K562 (cell line): ENCODE results near the gene DNAJC19. TPM values are rescaled to one million over a fixed set of nuclear protein-coding genes. Genes with fewer than 3 reads are reported as not detected.

Experiments
- ATF1 ChIP-seq, 2 experiments: fragments of 450-650 bp in 1 of 2; IDR thresholded peaks; 2 replicates each; pipeline ENCODE4 v1.6.1; 2016; ENCODE audit warnings: missing compliant biosample characterization in 1 of 2, missing genetic modification characterization in 1 of 2
- BRD4 ChIP-seq: fragments of 200-600 bp; sonication (generic); IDR thresholded peaks from 2 replicates; pipeline ENCODE4 v1.6.1; 2017; ENCODE audit warnings: inconsistent platforms
- DNMT1 ChIP-seq: fragments of 450-650 bp; IDR thresholded peaks from 2 replicates; pipeline ENCODE4 v1.6.1; 2016; ENCODE audit warnings: antibody characterized with exemption, mild to moderate bottlenecking
- EP400 ChIP-seq: fragments of 450-650 bp; IDR thresholded peaks from 2 replicates; pipeline ENCODE4 v1.6.1; 2017; ENCODE audit warnings: antibody characterized with exemption, mild to moderate bottlenecking, moderate library complexity
- HNRNPL ChIP-seq: fragments of 200-400 bp; formaldehyde crosslinking; IDR thresholded peaks from 2 replicates; pipeline ENCODE4 v1.6.1; 2017; ENCODE audit warnings: low read depth, mild to moderate bottlenecking, low read length
- HNRNPLL ChIP-seq: fragments of 200-400 bp; formaldehyde crosslinking; IDR thresholded peaks from 2 replicates; pipeline ENCODE4 v1.6.1; 2017; ENCODE audit warnings: low read length, low read depth, mild to moderate bottlenecking; ENCODE audit not compliant: poor library complexity, severe bottlenecking
- JUND ChIP-seq, 2 experiments: IDR thresholded peaks; 2 replicates in 1 of 2; 3 replicates in 1 of 2; pipeline ENCODE4 v1.6.1; 2011; ENCODE audit warnings: borderline replicate concordance in 2 of 2, low read depth in 2 of 2, low read length in 2 of 2, improper control_type of control experiment in 1 of 2, missing biosample characterization in 1 of 2, missing genetic modification characterization in 1 of 2, missing genetic modification reagents in 1 of 2
- KAT7 ChIP-seq: sonication (generic); formaldehyde crosslinking; IDR thresholded peaks from 2 replicates; pipeline ENCODE4 v1.8.0; 2022; ENCODE audit warnings: missing genetic modification reagents, mild to moderate bottlenecking, borderline replicate concordance
- KDM4B ChIP-seq, 2 experiments: fragments of 450-650 bp in 1 of 2; sonication (generic) in 1 of 2; IDR thresholded peaks; 2 replicates each; pipeline ENCODE4 v1.6.1; 2016 to 2017; ENCODE audit warnings: borderline replicate concordance in 2 of 2, antibody characterized with exemption in 1 of 2, low read depth in 1 of 2, mild to moderate bottlenecking in 1 of 2
- MAX ChIP-seq: sonication (generic); formaldehyde crosslinking; IDR thresholded peaks from 2 replicates; pipeline ENCODE4 v1.9.0; 2022; ENCODE audit warnings: mild to moderate bottlenecking, missing genetic modification reagents
- MCM3 ChIP-seq: fragments of 450-650 bp; IDR thresholded peaks from 2 replicates; pipeline ENCODE4 v1.6.1; 2016
- NFXL1 ChIP-seq: fragments of 450-650 bp; formaldehyde crosslinking; IDR thresholded peaks from 2 replicates; pipeline ENCODE4 v1.4.0; 2021; ENCODE audit warnings: mild to moderate bottlenecking
- POLR2A ChIP-seq: fragments of 450-650 bp; conservative IDR thresholded peaks from 2 replicates; pipeline ENCODE4 v1.6.1; 2016
- POLR2G ChIP-seq: fragments of 200-400 bp; formaldehyde crosslinking; IDR thresholded peaks from 2 replicates; pipeline ENCODE4 v1.6.1; 2017; ENCODE audit warnings: low read depth, mild to moderate bottlenecking, antibody characterized with exemption, low read length, moderate library complexity
- POLR3G ChIP-seq: IDR thresholded peaks from 2 replicates; pipeline ENCODE4 v1.6.1; 2011; ENCODE audit not compliant: insufficient read length, insufficient replicate concordance; ENCODE audit errors: extremely low read depth
- RBBP5 ChIP-seq: fragments of 200-600 bp; sonication (generic); IDR thresholded peaks from 2 replicates; pipeline ENCODE4 v1.6.1; 2012; ENCODE audit warnings: borderline replicate concordance, mild to moderate bottlenecking, low read length, control low read depth, inconsistent platforms; ENCODE audit not compliant: insufficient read depth, poor library complexity, severe bottlenecking
- SRSF7 ChIP-seq: fragments of 200-400 bp; formaldehyde crosslinking; optimal IDR thresholded peaks from 2 replicates; pipeline ENCODE3; 2017; ENCODE audit warnings: mild to moderate bottlenecking, low read depth, low read length
- SUPT5H ChIP-seq: fragments of 450-650 bp; IDR thresholded peaks from 2 replicates; pipeline ENCODE4 v1.6.1; 2016
- TAF7 ChIP-seq: fragments of 450-650 bp; IDR thresholded peaks from 2 replicates; pipeline ENCODE4 v1.6.1; 2016; ENCODE audit warnings: missing genetic modification characterization, missing compliant biosample characterization
- YY1 ChIP-seq, 3 experiments: IDR thresholded peaks; 2 replicates each; pipeline ENCODE4 v1.6.1; 2011; ENCODE audit warnings: low read length in 2 of 3, mild to moderate bottlenecking in 2 of 3, moderate library complexity in 2 of 3, borderline replicate concordance in 1 of 3, control low read depth in 1 of 3, low read depth in 1 of 3; ENCODE audit not compliant: insufficient read depth in 3 of 3, insufficient replicate concordance in 2 of 3, control insufficient read depth in 1 of 3, insufficient read length in 1 of 3; ENCODE audit errors: extremely low read depth in 1 of 3
- ZNF165 ChIP-seq: fragments of 250-450 bp; sonication (Bioruptor Pico); IDR thresholded peaks from 2 replicates; pipeline ENCODE4 v1.4.0; 2020; ENCODE audit warnings: borderline replicate concordance
- ZNF184 ChIP-seq: sonication (generic); formaldehyde crosslinking; IDR thresholded peaks from 2 replicates; pipeline ENCODE4 v1.5.0; 2020; ENCODE audit warnings: missing genetic modification reagents
- ZNF696 ChIP-seq: fragments of 250-450 bp; sonication (Bioruptor Pico); conservative IDR thresholded peaks from 2 replicates; pipeline ENCODE4 v1.4.0; 2020; ENCODE audit warnings: mild to moderate bottlenecking, moderate library complexity
- polyA plus RNA-seq, 8 experiments: library from polyadenylated mRNA; depleted of rRNA in 4 of 8; stranded (reverse) in 5 of 8; unstranded in 3 of 8; fragments of >200 nt; fragmentation: Nextera tagmentation in 2 of 8; fragmentation: Illumina TruSeq in 1 of 8; extraction: Ambion mirVana in 2 of 8; extraction: Trizol in 1 of 8; gene quantifications; 2 replicates each; pipeline versions ENCODE4 v1.2.1 to v1.2.3, GENCODE V29; 2011 to 2014; ENCODE audit warnings: inconsistent platforms in 1 of 8, missing spikeins in 1 of 8
- total RNA-seq, 7 experiments: library from RNA; depleted of rRNA in 6 of 7; stranded (reverse); fragments of >200 nt in 6 of 7; fragmentation: Illumina TruSeq in 2 of 7; extraction: Trizol in 2 of 7; gene quantifications; 2 replicates each; pipeline versions ENCODE4 v1.2.1 to v1.2.3, GENCODE V29; 2011 to 2021; ENCODE audit warnings: low replicate concordance in 1 of 7
- TF ChIP-seq, protein P1 (sequence below): fragments of 250-450 bp; sonication (Bioruptor Pico); IDR thresholded peaks from 2 replicates; pipeline ENCODE4 v1.5.0; 2022; ENCODE audit warnings: mild to moderate bottlenecking
- TF ChIP-seq, protein P2 (sequence below): fragments of 450-650 bp; IDR thresholded peaks from 2 replicates; pipeline ENCODE4 v1.6.1; 2016; ENCODE audit warnings: low read depth, mild to moderate bottlenecking, moderate library complexity

DNAJC19 gene
- total and polyA plus RNA-seq, 9 of the 15 experiments (the other 6 are each of a cell fraction or from before 2014, with no cell fraction given), result 55.7 to 184 (median 99.1) TPM

DNA sequence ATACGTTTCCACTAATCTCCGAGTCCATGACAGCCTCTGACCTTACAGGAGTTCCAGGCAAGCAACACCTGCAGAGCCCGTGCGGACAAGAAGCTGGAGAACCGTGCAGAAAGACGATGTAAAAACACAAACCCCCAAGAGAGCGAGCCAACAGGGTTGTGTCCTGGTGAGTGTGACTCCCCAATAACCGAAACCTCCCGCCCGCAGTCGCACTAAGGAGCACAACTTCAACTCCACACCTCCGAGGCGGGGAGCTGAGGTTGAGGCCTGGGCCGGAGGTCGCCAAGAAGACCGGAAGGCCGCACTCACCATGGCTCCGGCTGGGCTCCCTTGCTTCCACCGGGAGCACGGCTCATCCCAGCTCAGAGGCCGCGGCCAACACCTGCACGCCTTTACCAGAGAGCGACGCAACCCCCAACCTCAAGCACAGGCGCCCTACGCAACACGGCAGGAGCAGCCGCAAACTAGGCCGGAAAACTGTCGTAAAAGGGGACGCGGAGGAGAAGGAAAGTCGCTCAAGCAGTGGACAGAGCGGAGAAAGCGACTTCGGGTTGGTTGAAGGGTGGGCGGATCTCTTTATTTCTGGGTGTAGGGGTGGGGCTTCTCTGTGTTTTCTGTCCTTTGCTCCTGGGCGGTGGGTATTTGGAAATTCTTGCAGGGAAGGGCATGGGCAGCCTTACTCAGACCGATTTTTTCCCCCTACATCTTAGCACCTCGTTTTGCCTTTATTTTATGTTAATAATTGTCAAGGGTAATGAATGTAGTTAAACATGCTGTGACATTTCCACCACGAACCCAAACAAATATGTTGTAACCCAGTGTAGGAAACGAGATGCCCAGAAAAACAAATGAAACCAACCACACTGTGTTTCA is at the start of gene DNAJC19 (continued):
- TF ChIP-seq KDM4B (IDR thresholded peaks at IDR 0.05; ENCODE audit: borderline replicate concordance in 2 of 2, low read depth in 1 of 2), result peak in 1 of 2 experiments; percentile 42; a peak in 1 of 4 replicates
- peak in 2 of 3 experiments; percentile 50 to 71 for TF ChIP-seq YY1 (IDR thresholded peaks at IDR 0.05; ENCODE audit: borderline replicate concordance in 1 of 3, control insufficient read depth in 1 of 3, extremely low read depth in 1 of 3, insufficient read depth in 3 of 3, insufficient read length in 1 of 3, insufficient replicate concordance in 2 of 3, low read depth in 1 of 3, low read length in 2 of 3)
- no peak for TF ChIP-seq DNMT1
- TF ChIP-seq ZNF696 (CRISPR knock-in tag), result no peak
- TF ChIP-seq ZNF165, result no peak
- peak; percentile 87 for TF ChIP-seq RBBP5
- no peak for TF ChIP-seq ATF1 (CRISPR knock-in tag; IDR thresholded peaks at IDR 0.05)
- TF ChIP-seq ATF1 (tag; IDR thresholded peaks at IDR 0.05), result peak; percentile 82
- TF ChIP-seq POLR2G, result peak; percentile 94
- peak; percentile 61 for TF ChIP-seq TAF7 (tag)
- peak; percentile 65 for TF ChIP-seq MAX
- TF ChIP-seq ZNF184 (CRISPR knock-in tag), result no peak
- peak; percentile 87 for TF ChIP-seq EP400
- TF ChIP-seq JUND (IDR thresholded peaks at IDR 0.05; ENCODE audit: borderline replicate concordance, low read depth, low read length), result peak; percentile 48
- TF ChIP-seq JUND (tag; IDR thresholded peaks at IDR 0.05; ENCODE audit: borderline replicate concordance, low read depth, low read length), result peak; percentile 25; the same call in 1 of the 3 replicates
- no peak for TF ChIP-seq POLR3G
- TF ChIP-seq MCM3, result no peak
- TF ChIP-seq, protein P1, sequence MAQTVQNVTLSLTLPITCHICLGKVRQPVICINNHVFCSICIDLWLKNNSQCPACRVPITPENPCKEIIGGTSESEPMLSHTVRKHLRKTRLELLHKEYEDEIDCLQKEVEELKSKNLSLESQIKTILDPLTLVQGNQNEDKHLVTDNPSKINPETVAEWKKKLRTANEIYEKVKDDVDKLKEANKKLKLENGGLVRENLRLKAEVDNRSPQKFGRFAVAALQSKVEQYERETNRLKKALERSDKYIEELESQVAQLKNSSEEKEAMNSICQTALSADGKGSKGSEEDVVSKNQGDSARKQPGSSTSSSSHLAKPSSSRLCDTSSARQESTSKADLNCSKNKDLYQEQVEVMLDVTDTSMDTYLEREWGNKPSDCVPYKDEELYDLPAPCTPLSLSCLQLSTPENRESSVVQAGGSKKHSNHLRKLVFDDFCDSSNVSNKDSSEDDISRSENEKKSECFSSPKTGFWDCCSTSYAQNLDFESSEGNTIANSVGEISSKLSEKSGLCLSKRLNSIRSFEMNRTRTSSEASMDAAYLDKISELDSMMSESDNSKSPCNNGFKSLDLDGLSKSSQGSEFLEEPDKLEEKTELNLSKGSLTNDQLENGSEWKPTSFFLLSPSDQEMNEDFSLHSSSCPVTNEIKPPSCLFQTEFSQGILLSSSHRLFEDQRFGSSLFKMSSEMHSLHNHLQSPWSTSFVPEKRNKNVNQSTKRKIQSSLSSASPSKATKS (CRISPR knock-in tag), result no peak
- peak; percentile 93 for TF ChIP-seq POLR2A
- TF ChIP-seq, protein P2, sequence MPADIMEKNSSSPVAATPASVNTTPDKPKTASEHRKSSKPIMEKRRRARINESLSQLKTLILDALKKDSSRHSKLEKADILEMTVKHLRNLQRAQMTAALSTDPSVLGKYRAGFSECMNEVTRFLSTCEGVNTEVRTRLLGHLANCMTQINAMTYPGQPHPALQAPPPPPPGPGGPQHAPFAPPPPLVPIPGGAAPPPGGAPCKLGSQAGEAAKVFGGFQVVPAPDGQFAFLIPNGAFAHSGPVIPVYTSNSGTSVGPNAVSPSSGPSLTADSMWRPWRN, result no peak
- no peak for TF ChIP-seq BRD4
- no peak for TF ChIP-seq SRSF7
- peak; percentile 95 for TF ChIP-seq SUPT5H
- TF ChIP-seq HNRNPLL, result peak; percentile 95
- no peak for TF ChIP-seq HNRNPL
- no peak for TF ChIP-seq NFXL1 (CRISPR knock-in tag)
- TF ChIP-seq KAT7 (CRISPR knock-in tag), result peak; percentile 93; the same call in 1 of the 2 replicates
